Left ventricle myocardium inferior (tissue), 1 donor: ENCODE data around the gene TMEM125. TPM values are rescaled to one million over a fixed set of nuclear protein-coding genes. Genes with fewer than 3 reads are reported as not detected.

Experiments used
- DNase-seq: peaks from one replicate; pipeline ENCODE4 v3.0.0-alpha.2; 2020
- H3K27ac ChIP-seq: fragments of 200-600 bp; replicated peaks from 2 replicates; pipeline ENCODE4 v1.8.0; 2021
- H3K27me3 ChIP-seq: fragments of 200-600 bp; 2 replicates; pipeline ENCODE4 v1.8.0; 2021; ENCODE audit warnings: low read depth
- H3K36me3 ChIP-seq: fragments of 200-600 bp; 2 replicates; pipeline ENCODE4 v1.8.0; 2021
- H3K4me1 ChIP-seq: fragments of 200-600 bp; 2 replicates; pipeline ENCODE4 v1.8.0; 2021
- H3K4me3 ChIP-seq: fragments of 200-600 bp; 2 replicates; pipeline ENCODE4 v1.8.0; 2021; ENCODE audit warnings: mild to moderate bottlenecking, moderate library complexity
- H3K9me3 ChIP-seq: fragments of 200-600 bp; replicated peaks from 2 replicates; pipeline ENCODE4 v1.8.0; 2021
- intact Hi-C: fragments of 100-400 bp; cut with micrococcal nuclease; formaldehyde crosslinking; loops from one replicate; pipeline ENCODE4 v1.11.0; 2022
- total RNA-seq: library from RNA; stranded (reverse); fragmentation: NEBNext Ultra II Directional; extraction: Animal tissue kit (Norgen Biotek cat#: 25700); gene quantifications from one replicate; pipeline ENCODE4 v1.2.1, GENCODE V29; 2021
- TF ChIP-seq, protein P1 (sequence below): fragments of 200-600 bp; IDR thresholded peaks from 2 replicates; pipeline ENCODE4 v1.8.0; 2021; ENCODE audit warnings: antibody characterized with exemption, mild to moderate bottlenecking, borderline replicate concordance
- donor health status: DM: no; HTN: yes; CAD: no; lungs with severe emphysema.

The TMEM125 gene
- total RNA-seq, 1 donor from 2014 or later: not detected

DNA sequence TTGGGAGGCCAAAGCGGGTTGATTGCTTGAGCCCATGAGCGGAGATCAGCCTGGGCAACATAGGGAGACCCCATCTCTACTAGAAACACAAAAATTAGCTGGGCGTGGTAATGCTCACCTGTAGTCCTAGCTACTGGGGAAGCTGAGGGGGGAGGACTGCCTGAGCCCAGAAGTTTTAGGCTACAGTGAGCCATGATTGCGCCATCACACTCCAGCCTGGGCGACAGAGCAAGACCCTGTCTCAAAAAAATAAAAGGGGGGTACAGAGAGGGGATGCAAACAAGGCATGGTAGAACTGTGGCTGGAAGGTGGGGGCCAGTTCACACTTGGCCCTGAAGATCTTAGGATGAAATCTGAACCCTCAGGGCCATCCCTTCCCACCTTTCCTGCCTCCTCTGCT is 16.8 kb downstream of the TMEM125 start:
- Histone ChIP-seq H3K4me1 (no peaks in the 10 kb centered on the region), H3K27me3 (no peaks in the 10 kb centered on the region), H3K27ac (no peak overlapping the region), H3K4me3 (no peak overlapping the region), H3K36me3 (no peaks in the 10 kb centered on the region), H3K9me3 (no peaks in the 10 kb centered on the region)
- TF ChIP-seq, protein P1, sequence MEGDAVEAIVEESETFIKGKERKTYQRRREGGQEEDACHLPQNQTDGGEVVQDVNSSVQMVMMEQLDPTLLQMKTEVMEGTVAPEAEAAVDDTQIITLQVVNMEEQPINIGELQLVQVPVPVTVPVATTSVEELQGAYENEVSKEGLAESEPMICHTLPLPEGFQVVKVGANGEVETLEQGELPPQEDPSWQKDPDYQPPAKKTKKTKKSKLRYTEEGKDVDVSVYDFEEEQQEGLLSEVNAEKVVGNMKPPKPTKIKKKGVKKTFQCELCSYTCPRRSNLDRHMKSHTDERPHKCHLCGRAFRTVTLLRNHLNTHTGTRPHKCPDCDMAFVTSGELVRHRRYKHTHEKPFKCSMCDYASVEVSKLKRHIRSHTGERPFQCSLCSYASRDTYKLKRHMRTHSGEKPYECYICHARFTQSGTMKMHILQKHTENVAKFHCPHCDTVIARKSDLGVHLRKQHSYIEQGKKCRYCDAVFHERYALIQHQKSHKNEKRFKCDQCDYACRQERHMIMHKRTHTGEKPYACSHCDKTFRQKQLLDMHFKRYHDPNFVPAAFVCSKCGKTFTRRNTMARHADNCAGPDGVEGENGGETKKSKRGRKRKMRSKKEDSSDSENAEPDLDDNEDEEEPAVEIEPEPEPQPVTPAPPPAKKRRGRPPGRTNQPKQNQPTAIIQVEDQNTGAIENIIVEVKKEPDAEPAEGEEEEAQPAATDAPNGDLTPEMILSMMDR: no peak
- no peak for DNase-seq
- intact Hi-C loops: no loop called here

DNA sequence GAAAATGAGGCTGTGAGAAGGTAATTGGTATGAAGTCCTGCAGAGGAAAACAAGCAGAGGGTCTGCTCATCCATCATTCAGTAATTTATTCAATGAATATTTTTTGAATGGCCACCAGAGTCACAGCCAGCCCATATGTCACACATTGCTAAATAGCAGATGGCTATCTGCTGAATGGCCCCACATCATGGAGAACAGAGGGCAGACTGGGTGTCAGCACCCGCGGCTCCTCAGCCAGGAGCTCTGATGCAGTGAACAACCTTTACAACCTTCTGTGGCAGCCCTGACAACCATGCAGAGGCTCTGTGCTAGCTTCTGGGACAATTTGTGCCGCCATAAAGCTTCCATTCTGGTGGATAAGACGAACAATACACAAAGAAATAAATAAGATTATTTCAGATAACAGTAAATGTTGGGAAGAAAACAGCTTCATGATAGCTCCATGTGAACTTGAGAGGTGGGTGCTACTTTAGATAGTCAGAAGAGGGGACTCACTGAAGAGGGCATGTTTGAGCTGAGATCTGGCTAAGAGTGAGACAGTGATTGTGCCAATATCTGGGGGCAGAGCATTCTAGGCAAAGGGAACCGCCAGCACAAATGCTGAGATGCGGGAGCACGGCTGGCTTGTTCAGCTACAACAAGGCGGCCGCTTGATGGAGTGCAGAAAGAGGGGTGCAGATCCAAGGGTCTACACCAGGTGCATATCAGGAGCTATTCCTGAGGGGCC is 18.4 kb downstream of the TMEM125 start:
- TF ChIP-seq, protein P1: no peak
- H3K4me3 ChIP-seq: no peak overlapping the region
- no peaks in the 10 kb centered on the region for H3K36me3 ChIP-seq
- peaks cover 4% of the 10 kb centered on the region for H3K4me1 ChIP-seq
- DNase-seq: no peak
- H3K9me3 ChIP-seq: no peaks in the 10 kb centered on the region
- no peak overlapping the region for H3K27ac ChIP-seq
- intact Hi-C loops: no loop called here
- no peaks in the 10 kb centered on the region for H3K27me3 ChIP-seq

DNA sequence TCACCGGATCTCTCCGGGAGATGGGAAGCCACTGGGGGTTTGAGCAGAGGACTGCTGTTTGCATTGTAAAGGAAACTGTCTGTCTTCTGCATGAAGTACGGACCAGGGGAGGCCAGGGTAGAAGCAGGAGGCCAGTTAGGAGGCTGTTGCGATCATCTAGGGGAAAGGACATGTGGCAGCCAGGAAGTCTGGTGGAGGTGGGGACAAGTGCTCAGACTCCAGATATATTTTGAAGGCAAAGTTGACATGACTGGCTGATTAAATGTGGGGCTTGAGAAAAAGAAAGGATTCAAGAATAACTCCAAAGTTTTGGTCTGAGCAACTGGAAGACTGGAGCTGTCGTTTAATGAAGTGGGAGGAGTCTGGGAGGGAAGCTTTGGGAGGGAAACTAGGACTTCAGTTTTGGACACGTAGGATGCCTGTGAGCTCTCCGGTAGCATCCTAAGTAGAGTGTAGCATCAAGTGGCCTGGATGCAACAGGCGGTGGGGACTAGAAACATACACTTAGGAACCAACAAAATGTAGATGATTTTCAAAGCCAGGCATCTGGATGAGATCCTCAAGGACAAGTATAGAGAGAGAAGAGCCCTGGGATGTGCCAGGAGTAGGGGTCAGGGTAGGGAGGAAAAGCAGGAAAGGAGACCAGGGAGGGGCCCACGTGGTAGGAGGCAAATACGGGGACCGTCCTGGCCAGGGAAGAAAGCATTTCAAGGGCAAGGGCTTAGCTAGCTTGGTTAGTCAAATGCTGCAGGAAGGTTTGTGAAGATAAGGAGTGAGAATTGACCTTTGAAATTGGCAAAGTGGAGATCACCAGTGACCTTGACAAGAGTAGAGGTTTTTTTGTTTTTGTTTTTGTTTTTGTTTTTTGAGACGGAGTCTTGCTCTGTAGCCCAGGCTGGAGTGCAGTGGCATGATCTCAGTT is 19.3 kb downstream of the TMEM125 start:
- intact Hi-C loops: no loop called here
- TF ChIP-seq, protein P1: no peak
- Histone ChIP-seq H3K4me3 (no peak overlapping the region), H3K9me3 (no peaks in the 10 kb centered on the region), H3K27ac (no peak overlapping the region), H3K36me3 (no peaks in the 10 kb centered on the region), H3K27me3 (no peaks in the 10 kb centered on the region), H3K4me1 (peaks cover 12% of the 10 kb centered on the region)
- DNase-seq: no peak

DNA sequence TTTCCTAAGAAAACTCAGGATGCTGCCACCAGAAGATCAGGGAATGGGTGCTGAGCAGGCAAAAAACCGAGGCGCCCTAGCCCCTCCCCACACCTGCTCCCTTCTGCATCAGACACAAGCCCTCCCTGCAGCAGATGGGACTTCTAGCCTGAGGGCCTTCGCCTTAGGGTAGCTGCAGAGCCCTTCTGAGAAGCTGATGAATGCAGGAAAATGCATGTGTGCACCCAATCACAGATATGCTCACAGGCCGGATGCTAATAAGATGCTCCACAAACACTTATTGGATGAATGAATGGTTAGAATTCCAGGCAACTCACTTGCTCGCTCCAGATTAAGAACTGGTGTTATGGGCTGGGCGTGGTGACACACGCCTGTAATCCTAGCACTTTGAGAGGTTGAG is 22.4 kb downstream of the TMEM125 start:
- peaks cover 42% of the 10 kb centered on the region for H3K4me1 ChIP-seq
- no peak overlapping the region for H3K4me3 ChIP-seq
- no peak for DNase-seq
- no peaks in the 10 kb centered on the region for H3K36me3 ChIP-seq
- H3K27me3 ChIP-seq: no peaks in the 10 kb centered on the region
- H3K27ac ChIP-seq: no peak overlapping the region
- TF ChIP-seq, protein P1: no peak
- intact Hi-C loops: no loop called here
- no peaks in the 10 kb centered on the region for H3K9me3 ChIP-seq

DNA sequence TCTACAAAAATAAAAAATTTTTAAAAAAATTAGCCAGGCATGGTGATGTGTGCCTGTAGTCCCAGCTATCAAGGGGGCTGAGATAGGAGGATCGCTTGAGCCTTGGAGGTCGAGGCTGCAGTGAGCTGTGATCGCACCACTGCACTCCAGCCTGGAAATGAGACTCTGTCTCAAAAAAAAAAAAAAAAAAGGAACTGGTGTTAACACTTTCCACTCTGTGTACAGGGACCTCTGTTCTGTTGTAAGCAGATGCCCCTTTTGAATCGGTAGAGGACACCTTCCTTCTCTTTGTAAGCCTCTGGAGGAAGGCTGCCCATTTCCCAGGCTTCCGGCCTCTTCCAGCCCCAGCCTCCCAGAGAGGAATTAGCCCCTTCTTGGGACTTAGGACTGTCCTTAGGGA is 22.9 kb downstream of the TMEM125 start:
- no peaks in the 10 kb centered on the region for H3K27me3 ChIP-seq
- H3K9me3 ChIP-seq: no peaks in the 10 kb centered on the region
- TF ChIP-seq, protein P1: no peak
- H3K27ac ChIP-seq: no peak overlapping the region
- DNase-seq: no peak
- peaks cover 46% of the 10 kb centered on the region for H3K4me1 ChIP-seq
- no peaks in the 10 kb centered on the region for H3K36me3 ChIP-seq
- no peak overlapping the region for H3K4me3 ChIP-seq
- intact Hi-C loops: no loop called here
